ENCODE measurements around the gene SEC31A.

DNA sequence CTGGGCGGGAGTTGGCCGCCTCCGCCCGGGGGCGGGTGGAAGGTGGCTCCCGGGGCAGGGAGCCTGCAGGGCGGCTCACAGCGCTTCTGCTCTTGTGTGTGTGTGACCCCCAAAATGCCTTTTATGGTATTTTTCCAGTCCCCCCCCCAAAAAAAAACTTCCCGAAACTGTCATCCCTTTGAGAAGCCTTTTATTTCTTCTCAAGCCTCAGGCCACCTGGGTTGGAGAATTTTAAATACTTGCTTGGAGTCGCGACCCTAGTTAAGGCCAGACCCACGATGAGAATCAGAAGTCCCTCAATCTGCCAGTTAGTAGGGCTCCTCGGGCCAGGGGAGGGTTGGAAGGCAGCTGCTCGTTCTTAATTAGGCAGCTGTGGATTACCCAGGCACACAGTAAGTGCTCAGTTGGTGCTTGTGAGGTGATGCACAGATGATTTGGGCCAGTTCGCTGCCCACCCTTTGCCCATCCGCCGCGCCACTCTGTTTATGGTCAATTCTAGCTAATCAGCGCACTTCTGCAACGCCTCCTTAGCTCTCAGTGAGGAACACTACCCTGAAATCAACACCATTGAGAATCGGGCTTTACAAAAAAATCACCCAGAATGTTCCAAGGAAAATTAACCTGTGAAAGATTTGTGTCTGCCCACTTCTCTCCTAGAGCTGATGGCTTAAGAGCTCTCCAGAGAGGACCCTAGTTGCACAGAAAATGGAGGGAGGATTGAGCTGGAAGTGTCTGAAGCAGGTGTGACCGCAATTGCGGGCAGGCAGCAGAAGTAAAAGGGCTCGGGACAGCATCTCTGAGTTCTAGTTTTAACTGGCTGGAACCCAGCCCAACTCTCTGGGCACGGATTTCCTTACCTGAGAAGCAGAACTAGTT, 91.7 kb downstream of the SEC31A start:
- TF ChIP-seq, protein P1, sequence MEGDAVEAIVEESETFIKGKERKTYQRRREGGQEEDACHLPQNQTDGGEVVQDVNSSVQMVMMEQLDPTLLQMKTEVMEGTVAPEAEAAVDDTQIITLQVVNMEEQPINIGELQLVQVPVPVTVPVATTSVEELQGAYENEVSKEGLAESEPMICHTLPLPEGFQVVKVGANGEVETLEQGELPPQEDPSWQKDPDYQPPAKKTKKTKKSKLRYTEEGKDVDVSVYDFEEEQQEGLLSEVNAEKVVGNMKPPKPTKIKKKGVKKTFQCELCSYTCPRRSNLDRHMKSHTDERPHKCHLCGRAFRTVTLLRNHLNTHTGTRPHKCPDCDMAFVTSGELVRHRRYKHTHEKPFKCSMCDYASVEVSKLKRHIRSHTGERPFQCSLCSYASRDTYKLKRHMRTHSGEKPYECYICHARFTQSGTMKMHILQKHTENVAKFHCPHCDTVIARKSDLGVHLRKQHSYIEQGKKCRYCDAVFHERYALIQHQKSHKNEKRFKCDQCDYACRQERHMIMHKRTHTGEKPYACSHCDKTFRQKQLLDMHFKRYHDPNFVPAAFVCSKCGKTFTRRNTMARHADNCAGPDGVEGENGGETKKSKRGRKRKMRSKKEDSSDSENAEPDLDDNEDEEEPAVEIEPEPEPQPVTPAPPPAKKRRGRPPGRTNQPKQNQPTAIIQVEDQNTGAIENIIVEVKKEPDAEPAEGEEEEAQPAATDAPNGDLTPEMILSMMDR (IDR thresholded peaks at IDR 0.05 in 4 of 5, conservative IDR thresholded peaks at IDR 0.05 in 1 of 5): no peak
- no peak for TF ChIP-seq POLR2A (IDR thresholded peaks at IDR 0.05)
